Mucosa of descending colon (tissue), 3 donors: Measurements from ENCODE around the gene THRA. TPM values are rescaled to one million over a fixed set of nuclear protein-coding genes. Genes with fewer than 3 reads are reported as not detected.
A peak's percentile ranks its signal among the peaks of the same experiment; 100 is the strongest.

Source experiments
- ATAC-seq: fragments of 200-7000 bp; cut with Tn5 transposase; one replicate; pipeline ENCODE4 v1.9.1; 2020; ENCODE audit warnings: mild to moderate bottlenecking, moderate library complexity
- DNase-seq, 3 donors: peaks; one replicate each; pipeline ENCODE4 v3.0.0-alpha.2; 2020
- H3K36me3 ChIP-seq: fragments of 200-600 bp; one replicate; pipeline ENCODE4 v1.8.0; 2021; ENCODE audit warnings: low read depth, mild to moderate bottlenecking
- H3K4me1 ChIP-seq: fragments of 200-600 bp; one replicate; pipeline ENCODE4 v1.8.0; 2021; ENCODE audit warnings: low read depth, mild to moderate bottlenecking
- H3K4me3 ChIP-seq: fragments of 200-600 bp; one replicate; pipeline ENCODE4 v1.8.0; 2021; ENCODE audit warnings: mild to moderate bottlenecking
- H3K9me3 ChIP-seq: fragments of 200-600 bp; one replicate; pipeline ENCODE4 v1.8.0; 2021; ENCODE audit warnings: mild to moderate bottlenecking
- intact Hi-C, 2 donors: fragments of 100-400 bp; cut with DNase I in 1 of 2; cut with micrococcal nuclease in 1 of 2; formaldehyde crosslinking; loops; one replicate each; pipeline versions ENCODE4 v1.11.0 to v1.11.1; 2022; cut with DNase I, micrococcal nuclease
- total RNA-seq, 3 donors: library from RNA; stranded (reverse); fragmentation: NEBNext Ultra II Directional in 2 of 3; extraction: Animal tissue kit (Norgen Biotek cat#: 25700) in 2 of 3; gene quantifications; one replicate each; pipeline versions ENCODE4 v1.2.1 to v1.2.4, GENCODE V29; 2021 to 2023
- TF ChIP-seq, protein P1 (sequence below): fragments of 200-600 bp; IDR thresholded peaks from one replicate; pipeline ENCODE4 v1.8.0; 2022; ENCODE audit warnings: antibody characterized with exemption, mild to moderate bottlenecking
- donor health status: DM: no; HTN: no; CAD: no; lungs with moderate emphysema.
- donor health status: DM: no; HTN: no; CAD: no.
- donor health status: DM: no; HTN: yes; CAD: no.

Gene THRA
- total RNA-seq, 3 donors from 2014 or later: 56.8 to 114 (median 60.0) TPM

DNA sequence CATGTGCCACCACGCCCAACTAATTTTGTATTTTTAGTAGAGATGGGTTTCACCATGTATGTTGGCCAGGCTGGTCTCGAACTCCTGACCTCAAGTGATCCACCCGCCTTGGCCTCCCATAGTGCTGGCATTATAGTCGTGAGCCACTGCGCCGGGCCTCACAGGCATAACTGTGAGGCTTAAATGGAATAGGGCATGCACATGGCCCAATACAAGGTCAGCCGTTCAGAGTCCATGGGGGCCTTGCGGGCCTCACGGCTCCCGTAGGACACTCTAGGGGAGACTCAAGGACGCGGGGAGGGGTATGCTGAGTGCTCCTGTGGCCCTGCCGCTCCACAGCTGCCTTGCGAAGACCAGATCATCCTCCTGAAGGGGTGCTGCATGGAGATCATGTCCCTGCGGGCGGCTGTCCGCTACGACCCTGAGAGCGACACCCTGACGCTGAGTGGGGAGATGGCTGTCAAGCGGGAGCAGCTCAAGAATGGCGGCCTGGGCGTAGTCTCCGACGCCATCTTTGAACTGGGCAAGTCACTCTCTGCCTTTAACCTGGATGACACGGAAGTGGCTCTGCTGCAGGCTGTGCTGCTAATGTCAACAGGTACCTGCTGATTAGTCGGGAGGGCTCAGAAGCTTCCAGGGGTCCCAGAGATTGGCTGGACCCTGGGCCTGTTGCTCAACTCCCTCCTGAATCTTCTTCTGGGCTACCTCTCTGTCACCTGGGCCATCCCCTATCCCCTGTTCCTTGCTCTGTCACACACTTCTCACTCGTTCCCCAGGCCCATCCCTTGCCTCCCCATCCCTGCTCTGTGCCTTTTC lies 25.3 kb downstream of the THRA start:
- Histone ChIP-seq H3K4me3 (no peak overlapping the region), H3K9me3 (no peaks in the 10 kb centered on the region), H3K36me3 (peaks cover 11% of the 10 kb centered on the region), H3K4me1 (no peaks in the 10 kb centered on the region)
- TF ChIP-seq, protein P1, sequence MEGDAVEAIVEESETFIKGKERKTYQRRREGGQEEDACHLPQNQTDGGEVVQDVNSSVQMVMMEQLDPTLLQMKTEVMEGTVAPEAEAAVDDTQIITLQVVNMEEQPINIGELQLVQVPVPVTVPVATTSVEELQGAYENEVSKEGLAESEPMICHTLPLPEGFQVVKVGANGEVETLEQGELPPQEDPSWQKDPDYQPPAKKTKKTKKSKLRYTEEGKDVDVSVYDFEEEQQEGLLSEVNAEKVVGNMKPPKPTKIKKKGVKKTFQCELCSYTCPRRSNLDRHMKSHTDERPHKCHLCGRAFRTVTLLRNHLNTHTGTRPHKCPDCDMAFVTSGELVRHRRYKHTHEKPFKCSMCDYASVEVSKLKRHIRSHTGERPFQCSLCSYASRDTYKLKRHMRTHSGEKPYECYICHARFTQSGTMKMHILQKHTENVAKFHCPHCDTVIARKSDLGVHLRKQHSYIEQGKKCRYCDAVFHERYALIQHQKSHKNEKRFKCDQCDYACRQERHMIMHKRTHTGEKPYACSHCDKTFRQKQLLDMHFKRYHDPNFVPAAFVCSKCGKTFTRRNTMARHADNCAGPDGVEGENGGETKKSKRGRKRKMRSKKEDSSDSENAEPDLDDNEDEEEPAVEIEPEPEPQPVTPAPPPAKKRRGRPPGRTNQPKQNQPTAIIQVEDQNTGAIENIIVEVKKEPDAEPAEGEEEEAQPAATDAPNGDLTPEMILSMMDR: no peak
- intact Hi-C loops: no loop called here
- DNase-seq: no peak
- ATAC-seq: no peak

DNA sequence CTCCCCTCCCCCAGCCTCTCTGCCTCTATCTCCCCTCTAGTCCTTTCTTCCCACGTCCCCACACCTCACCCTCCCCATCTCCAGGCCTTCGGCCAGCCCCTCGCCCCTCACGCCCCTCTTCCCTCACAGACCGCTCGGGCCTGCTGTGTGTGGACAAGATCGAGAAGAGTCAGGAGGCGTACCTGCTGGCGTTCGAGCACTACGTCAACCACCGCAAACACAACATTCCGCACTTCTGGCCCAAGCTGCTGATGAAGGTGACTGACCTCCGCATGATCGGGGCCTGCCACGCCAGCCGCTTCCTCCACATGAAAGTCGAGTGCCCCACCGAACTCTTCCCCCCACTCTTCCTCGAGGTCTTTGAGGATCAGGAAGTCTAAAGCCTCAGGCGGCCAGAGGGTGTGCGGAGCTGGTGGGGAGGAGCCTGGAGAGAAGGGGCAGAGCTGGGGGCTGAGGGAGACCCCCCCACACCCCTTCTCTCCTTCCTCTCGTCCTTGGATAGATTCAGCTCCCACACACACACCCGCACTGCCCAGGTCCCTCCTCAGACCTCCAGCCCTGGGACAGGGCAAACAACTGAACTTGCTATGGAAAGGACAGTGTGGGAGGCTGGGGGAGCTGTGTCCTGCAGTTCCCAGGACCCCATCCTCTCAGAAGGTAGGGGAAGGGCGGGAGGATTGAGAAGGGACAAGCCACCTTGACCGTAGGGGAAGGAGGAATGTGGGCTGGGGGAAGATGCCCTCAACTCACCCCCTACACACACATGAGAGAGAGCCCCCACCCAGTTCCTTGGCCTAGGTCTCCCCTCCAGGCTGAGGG lies 26.5 kb downstream of the THRA start:
- DNase-seq (no peak), ATAC-seq (no peak)
- Histone ChIP-seq H3K9me3 (no peaks in the 10 kb centered on the region), H3K4me1 (no peaks in the 10 kb centered on the region), H3K4me3 (no peak overlapping the region), H3K36me3 (peaks cover 11% of the 10 kb centered on the region)
- TF ChIP-seq, protein P1: no peak
- intact Hi-C loops: no loop called here

DNA sequence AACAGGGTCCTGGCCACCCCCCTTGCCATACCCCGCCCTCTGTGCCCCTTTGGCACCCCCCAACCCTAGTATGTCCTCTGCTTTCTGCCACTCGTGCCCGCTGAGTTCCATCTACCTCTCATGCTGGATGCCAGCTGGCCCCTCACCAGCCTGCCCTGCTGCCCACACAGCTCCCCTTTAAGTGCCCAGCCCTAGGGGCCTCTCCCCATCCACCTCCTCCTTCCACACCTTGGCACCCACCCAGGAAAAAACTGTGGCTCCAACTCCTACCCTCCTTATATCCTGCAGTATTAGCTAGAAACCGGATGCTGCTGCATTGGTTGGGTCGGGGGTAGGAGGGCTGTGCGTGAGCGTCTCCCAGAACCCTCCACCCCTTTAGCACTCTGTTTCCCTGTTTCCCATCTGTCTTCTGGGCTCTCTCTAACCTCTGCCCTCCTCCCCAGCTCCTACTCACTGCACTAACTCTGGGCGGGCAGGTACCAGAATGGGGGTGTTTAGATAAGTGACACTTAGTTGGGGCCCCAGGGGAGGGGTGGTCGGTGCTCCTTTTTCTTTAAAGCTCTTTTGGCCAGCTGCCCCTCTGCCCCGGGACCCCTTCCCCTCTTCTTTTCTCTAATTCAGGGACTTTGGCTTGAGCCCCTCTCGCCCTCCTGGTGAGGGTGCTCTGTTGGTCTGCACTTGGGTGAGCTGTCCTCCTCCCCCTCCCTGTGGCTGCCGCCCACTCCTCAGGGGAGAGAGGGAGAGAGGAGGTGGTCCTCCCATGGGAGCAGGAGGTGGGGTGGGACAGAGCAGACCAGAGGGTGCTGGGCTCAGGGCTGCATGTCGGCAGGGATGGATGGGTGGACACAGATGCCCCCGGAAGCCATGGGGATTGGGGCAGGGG lies 27.7 kb downstream of the THRA start:
- ATAC-seq (no peak), DNase-seq (no peak)
- Histone ChIP-seq H3K9me3 (no peaks in the 10 kb centered on the region), H3K4me1 (peaks cover under 1% of the 10 kb centered on the region), H3K36me3 (peaks cover 11% of the 10 kb centered on the region), H3K4me3 (no peak overlapping the region)
- TF ChIP-seq, protein P1: no peak
- intact Hi-C loops: no loop called here

DNA sequence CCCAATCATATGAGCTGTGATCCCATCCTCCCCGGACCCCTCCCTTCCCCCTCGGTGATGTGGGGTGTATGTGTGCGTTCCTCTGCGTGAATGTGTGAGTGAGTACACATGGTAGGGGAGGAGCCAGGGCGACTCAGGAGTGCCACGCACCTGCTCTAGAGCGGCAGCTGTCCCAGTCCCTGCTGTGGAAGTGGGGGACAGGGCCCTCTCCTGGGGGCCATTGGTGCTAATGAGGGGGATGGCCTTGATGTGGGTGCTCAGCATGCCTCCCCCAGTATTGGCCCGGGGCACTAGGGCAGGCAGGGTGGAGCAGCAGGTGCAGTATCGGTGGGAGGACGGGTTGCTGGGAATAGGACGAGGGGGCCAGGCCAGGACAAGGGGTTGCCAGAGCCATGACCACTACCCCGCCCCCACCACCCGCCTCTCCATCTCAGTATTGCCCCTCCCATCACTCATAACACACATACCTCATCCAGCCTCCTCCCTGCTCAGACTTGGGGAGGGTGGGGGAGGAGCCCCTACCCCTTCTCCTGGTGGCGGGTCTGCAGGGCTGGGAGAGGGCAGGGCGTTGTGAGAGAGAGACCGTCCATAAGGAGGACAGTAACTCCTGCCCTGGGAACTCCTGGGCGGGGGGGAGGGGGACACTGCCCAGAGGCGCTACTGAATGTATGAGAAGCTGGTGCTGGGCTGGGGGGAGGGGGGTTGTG lies 29.1 kb downstream of the THRA start:
- peaks cover 12% of the 10 kb centered on the region for H3K4me1 ChIP-seq
- TF ChIP-seq, protein P1: no peak
- ATAC-seq (no peak), DNase-seq (peak in 1 of 3 donors; percentile 39)
- H3K4me3 ChIP-seq: no peak overlapping the region
- intact Hi-C loops: no loop called here
- no peaks in the 10 kb centered on the region for H3K9me3 ChIP-seq
- H3K36me3 ChIP-seq: peaks cover 11% of the 10 kb centered on the region

DNA sequence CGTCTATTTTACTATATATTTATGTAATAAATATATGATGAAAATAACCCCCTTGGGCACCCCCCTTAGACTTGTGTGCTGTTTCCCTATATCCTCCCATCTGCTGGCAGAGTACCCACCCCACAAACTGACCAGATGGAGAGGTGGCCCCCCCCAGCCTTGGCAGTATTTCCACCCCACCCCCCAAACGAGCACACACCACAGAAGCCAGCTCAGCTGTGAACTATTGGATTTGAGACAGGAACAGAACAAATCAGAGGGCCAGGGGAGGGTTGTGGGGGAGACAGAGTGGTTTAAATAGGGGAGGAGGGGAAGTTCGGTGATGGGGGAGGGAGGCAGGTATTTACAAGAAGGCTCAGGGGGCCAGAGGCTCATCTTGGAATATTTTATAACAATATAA lies 29.8 kb downstream of the THRA start:
- no peak for DNase-seq
- Histone ChIP-seq H3K9me3 (no peaks in the 10 kb centered on the region), H3K4me1 (peaks cover 19% of the 10 kb centered on the region), H3K36me3 (peaks cover 11% of the 10 kb centered on the region), H3K4me3 (no peak overlapping the region)
- intact Hi-C loops: no loop called here
- TF ChIP-seq, protein P1: no peak
- ATAC-seq: no peak
